ENCODE data around the gene PEAK1.
"Not testable (repeated sequence)": the region's sequence is repeated elsewhere in the genome, so short reads cannot be mapped to it uniquely, and the experiment has no call there.

The PEAK1 gene

DNA sequence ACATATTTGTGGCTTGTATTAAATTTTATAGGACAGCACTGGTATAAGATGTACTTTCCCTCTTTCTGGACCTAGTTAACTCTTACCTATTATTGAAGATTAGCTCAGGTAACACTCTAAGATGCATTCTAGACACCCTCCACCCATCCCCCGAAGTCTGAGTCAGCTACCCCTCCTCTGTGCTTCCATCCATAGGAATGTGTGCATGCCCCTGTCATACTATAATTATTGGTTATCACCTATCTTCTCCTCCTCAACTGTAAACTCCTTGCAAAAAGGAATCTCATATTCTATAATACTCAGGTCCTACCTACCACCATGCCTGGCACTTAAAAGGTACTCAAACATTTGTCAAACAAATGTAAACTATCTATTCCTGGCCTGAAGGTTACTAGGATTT lies 3.0 kb downstream of the PEAK1 start:
- no peak overlapping the region for H3K4me3 ChIP-seq (ENCODE audit: low read length)
- TF ChIP-seq ZNF274 (IDR thresholded peaks at IDR 0.05; ENCODE audit: low read depth, low read length), result no peak

DNA sequence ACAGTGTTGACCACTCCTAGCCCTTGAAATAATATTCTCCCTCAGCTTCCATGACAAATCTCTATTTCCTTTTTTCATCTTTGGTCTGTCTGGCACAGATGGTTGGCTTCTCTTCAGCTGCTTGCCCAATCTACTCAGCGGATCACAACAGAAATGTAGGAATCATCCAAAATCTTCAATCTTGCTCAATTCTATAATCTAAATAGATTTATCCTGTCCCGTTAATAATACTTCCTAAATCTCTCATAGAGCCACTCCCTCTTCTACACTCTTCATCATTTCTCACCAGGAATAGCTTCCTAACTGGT lies 3.8 kb downstream of the PEAK1 start:
- no peak for TF ChIP-seq ZNF274 (IDR thresholded peaks at IDR 0.05; ENCODE audit: low read depth, low read length)
- H3K4me3 ChIP-seq (ENCODE audit: low read length), result no peak overlapping the region

DNA sequence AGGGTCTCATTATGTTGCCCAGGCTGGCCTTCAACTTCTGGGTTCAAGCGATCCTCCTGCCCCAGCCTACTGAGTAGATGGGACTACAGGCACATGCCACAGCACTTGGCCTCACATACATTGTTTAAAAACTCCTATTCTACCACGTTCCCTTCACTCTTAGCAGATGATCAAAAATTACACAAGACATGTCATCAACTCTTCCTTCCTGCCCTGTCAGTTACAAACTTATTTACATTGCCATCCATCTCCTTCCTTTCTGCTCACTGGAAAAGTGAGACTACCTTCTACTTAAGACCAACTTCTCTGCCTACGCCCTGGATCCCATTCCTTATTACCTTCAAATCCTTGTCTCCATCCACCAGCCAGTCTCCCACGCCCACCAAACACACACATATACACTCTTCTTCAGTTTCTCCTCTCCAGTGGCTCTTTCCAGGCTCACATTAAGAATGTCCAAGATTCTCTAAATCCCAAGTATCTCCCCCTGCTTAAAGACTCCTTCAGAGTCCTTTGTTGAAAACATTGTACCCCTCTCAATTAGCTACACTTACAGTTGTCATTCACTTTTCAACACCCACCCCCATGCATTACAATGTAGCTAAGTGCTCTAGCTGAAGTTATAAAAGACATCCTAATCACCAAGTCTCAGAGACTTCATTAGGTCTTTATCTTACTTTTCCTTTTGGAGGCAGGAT lies 4.3 kb downstream of the PEAK1 start:
- H3K4me3 ChIP-seq (ENCODE audit: low read length), result no peak overlapping the region
- no peak for TF ChIP-seq ZNF274 (IDR thresholded peaks at IDR 0.05; ENCODE audit: low read depth, low read length)

- no peak overlapping the region for H3K4me3 ChIP-seq (ENCODE audit: low read length)
- no peak for TF ChIP-seq ZNF274 (IDR thresholded peaks at IDR 0.05; ENCODE audit: low read depth, low read length)
Measured at GRCh38 chr15:77414789-77415442, 5.0 kb downstream of the PEAK1 start.

DNA sequence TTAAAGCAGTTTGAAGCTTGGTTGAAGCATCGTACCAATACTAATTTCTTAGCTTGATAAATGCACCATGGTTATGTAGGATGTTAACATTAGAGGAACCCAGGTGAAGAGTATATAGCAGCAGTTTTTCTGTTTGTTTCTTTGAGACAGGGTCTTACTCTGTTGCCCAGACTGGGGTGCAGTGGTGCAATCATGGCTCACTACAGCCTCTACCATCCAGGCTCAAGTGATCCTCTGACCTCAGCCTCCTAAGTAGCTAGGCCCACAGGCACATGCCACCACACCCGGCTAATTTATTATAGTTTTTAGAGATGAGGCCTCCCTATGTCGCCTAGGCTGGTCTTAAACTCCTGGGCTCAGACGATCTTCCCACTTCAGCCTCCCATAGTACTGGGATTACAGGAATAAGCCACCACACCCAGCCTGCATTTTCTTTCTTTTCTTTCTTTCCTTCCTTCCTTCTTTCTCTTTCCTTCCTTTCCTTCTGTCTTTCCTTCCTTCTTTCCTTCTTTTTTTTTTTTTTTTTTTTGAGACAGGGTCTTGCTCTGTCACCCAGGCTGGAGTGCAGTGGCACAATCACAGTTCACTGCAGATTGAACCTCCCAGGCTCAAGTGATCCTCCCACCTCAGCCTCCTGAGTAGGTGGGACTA lies 6.1 kb downstream of the PEAK1 start:
- H3K4me3 ChIP-seq (ENCODE audit: low read length), result no peak overlapping the region
- no peak for TF ChIP-seq ZNF274 (IDR thresholded peaks at IDR 0.05; ENCODE audit: low read depth, low read length)

DNA sequence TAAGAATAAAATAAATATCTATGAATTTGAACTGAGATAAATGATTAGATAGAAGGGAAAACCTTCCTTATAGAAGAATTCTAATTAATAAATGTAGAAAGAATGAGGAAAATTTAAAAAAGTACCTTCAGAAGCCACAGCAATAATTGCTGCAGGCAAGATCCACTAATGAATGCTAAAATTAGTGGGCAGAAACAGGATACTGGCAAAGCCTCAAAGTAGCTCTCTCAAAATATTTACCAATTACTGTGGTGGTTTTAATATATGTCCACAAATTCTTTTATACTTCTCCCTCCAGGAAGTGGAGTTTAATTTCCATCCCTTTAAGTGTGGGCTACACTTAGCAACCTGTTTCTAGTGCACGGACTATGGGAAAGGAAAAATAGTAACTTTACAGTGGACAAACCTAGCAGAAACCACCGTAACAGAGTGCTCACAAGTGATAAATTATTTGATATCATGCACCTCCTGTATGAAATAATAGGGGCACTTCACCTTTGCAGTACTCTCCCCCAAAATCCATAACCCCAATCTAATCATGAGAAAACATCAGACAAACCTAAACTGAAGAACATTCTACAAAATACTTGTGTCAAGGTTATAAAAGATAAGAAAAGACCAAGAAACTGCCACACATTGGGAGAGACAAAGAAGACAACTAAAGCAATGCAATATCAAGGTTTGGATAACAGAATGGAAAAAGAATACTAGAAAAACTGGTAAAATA lies 6.8 kb downstream of the PEAK1 start:
- no peak for TF ChIP-seq ZNF274 (IDR thresholded peaks at IDR 0.05; ENCODE audit: low read depth, low read length)
- no peak overlapping the region for H3K4me3 ChIP-seq (ENCODE audit: low read length)

GRCh38 chr15:77411619-77411976 lies 8.3 kb downstream of the PEAK1 start:
- no peak for TF ChIP-seq ZNF274 (IDR thresholded peaks at IDR 0.05; ENCODE audit: low read depth, low read length)

DNA sequence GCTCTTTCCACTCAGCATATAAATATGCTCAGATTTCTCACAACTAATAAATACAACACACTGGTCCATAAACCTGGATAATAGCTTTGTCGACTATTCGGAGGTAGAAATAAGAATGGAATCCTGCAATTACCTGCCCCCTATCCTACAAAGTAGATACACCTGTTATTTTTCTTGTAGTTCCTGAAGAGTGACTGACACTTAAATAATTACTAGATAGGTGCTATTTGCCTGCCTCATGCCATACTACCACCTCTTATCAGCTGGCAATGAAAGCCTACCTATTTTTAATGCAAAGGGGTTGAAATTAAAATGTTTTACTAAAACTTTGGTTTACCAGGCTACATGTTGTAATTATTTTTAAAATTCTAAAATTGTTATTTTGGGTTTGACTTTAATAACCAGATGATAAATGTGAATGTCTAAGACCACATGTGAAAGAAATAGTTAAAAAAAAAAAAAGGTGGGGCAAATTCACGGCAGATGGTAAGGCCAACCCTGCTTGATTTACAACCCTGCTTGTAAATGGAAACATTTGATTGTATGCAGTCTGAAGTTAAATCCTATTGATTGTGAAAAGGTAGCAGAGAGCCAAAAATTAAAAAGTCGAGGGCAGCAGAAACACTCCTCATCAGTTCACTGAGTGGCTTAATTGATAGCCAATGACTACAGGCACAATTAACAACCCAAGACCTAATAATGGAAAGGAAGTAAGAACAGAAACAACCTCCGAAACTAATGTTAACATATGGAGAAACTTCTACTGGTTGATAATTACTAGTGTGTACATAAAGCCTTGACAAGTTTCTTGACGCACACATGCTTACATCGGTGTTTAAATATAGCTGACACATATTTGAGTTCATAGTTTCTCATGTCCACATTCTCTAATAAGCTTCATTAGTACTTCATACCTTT lies 8.9 kb downstream of the PEAK1 start:
- H3K4me3 ChIP-seq (ENCODE audit: low read length), result peak overlapping the region; percentile 32
- TF ChIP-seq ZNF274 (IDR thresholded peaks at IDR 0.05; ENCODE audit: low read depth, low read length), result no peak

More at GRCh38 chr15:77411619-77411976, 8.3 kb downstream of the PEAK1 start:
- H3K4me3 ChIP-seq (ENCODE audit: low read length), result peak overlapping the region; percentile 32; the same call in 1 of the 2 replicates

GRCh38 chr15:77410157-77410500 lies 9.8 kb downstream of the PEAK1 start:
- H3K4me3 ChIP-seq (ENCODE audit: low read length), result peak overlapping the region; percentile 7; the same call in 1 of the 2 replicates

GRCh38 chr15:77409259-77410156 lies 10.4 kb downstream of the PEAK1 start:
- TF ChIP-seq ZNF274 (IDR thresholded peaks at IDR 0.05; ENCODE audit: low read depth, low read length), result no peak
- H3K4me3 ChIP-seq (ENCODE audit: low read length), result no peak overlapping the region; the same call in 1 of the 2 replicates

- H3K4me3 ChIP-seq (ENCODE audit: low read length), result no peak overlapping the region
- no peak for TF ChIP-seq ZNF274 (IDR thresholded peaks at IDR 0.05; ENCODE audit: low read depth, low read length)
Measured at GRCh38 chr15:77406846-77407245, 13.1 kb downstream of the PEAK1 start.

GRCh38 chr15:77406173-77406759 lies 13.6 kb downstream of the PEAK1 start:
- not testable (repeated sequence) for H3K4me3 ChIP-seq (ENCODE audit: low read length)

Measured in GM08714 (cell line).